ENCODE measurements around the gene RPP30.

Gene RPP30

DNA sequence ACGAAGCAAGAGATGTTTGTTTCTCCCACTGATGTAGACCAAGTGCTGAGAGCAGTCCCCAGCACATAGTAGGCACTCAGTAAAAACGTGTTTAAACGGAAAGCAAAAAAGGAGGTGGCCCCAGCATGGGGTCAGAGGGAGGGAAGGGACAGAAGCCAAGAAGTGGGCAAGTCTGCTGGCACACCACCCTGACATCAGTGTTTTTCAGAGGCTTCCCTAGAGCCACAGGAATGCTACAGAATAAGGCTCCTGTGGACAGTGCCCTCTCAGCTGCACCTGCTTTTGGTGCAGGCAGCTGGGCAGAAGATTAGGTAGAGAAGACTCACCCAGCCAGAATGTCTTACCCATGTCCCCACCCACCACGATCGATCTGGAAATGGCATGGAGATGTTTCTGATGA is 57.4 kb downstream of the RPP30 start:
- no peak overlapping the region for H3K4me3 ChIP-seq (replicated peaks; ENCODE audit: low read depth, low read length)
- TF ChIP-seq, protein P1, sequence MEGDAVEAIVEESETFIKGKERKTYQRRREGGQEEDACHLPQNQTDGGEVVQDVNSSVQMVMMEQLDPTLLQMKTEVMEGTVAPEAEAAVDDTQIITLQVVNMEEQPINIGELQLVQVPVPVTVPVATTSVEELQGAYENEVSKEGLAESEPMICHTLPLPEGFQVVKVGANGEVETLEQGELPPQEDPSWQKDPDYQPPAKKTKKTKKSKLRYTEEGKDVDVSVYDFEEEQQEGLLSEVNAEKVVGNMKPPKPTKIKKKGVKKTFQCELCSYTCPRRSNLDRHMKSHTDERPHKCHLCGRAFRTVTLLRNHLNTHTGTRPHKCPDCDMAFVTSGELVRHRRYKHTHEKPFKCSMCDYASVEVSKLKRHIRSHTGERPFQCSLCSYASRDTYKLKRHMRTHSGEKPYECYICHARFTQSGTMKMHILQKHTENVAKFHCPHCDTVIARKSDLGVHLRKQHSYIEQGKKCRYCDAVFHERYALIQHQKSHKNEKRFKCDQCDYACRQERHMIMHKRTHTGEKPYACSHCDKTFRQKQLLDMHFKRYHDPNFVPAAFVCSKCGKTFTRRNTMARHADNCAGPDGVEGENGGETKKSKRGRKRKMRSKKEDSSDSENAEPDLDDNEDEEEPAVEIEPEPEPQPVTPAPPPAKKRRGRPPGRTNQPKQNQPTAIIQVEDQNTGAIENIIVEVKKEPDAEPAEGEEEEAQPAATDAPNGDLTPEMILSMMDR (IDR thresholded peaks at IDR 0.05; ENCODE audit: low read depth, low read length, missing control alignments) = no peak

DNA sequence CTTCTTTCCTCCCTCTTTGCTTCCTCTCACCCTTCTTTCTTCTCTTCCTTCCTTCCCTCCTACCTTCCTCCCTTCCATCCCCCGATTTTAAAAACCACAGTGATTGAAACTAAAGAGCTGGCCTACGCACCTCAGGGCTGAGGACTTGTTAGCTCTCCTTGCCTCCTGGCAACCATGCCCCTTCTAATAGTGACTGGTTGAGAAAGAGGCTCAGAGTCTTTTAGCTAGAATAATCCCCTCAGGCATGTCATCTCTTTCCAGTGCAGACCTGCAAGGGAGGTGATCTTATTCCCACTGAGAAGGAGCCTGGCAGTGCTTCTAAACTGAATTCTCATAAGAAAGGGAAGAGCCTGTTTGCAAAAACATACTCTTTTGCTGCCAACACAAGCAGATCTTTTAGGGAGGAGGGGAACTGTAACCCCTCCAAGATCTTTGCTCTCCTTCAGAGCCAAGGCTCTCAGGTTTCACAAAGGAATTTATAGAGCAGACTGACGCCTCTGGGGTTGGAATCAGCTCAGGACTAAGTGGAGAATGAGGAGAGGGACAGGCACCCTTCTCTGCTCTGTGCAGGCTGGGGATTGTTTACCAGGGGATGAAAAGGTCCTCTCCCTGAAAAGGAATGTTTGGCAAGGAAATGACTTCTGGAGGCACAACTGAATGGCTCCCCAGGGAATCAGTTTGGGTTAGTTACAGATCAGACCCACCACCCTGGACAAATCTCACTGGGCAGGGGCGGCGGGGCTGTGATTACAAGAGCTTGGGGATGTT is 58.5 kb downstream of the RPP30 start:
- TF ChIP-seq, protein P1 (IDR thresholded peaks at IDR 0.05; ENCODE audit: low read depth, low read length, missing control alignments) = no peak
- DNase-seq (ENCODE audit: extremely low read depth, low read depth) = peak; percentile 61
- no peak overlapping the region for H3K4me3 ChIP-seq (replicated peaks; ENCODE audit: low read depth, low read length)

More for the DNA sequence above, 57.4 kb downstream of the RPP30 start:
- DNase-seq (ENCODE audit: extremely low read depth, low read depth) = no peak

- TF ChIP-seq, protein P1 (IDR thresholded peaks at IDR 0.05; ENCODE audit: low read depth, low read length, missing control alignments) = no peak
- peak; percentile 67 for DNase-seq (ENCODE audit: extremely low read depth, low read depth)
- no peak overlapping the region for H3K4me3 ChIP-seq (replicated peaks; ENCODE audit: low read depth, low read length)
Observed at GRCh38 chr10:90930971-90931871, 59.4 kb downstream of the RPP30 start.

GRCh38 chr10:90935581-90936275 is 64.0 kb downstream of the RPP30 start:
- no peak for DNase-seq (ENCODE audit: extremely low read depth, low read depth)
- H3K4me3 ChIP-seq (replicated peaks; ENCODE audit: low read depth, low read length) = no peak overlapping the region
- TF ChIP-seq, protein P1 (IDR thresholded peaks at IDR 0.05; ENCODE audit: low read depth, low read length, missing control alignments) = no peak

GRCh38 chr10:90936276-90936659 is 64.5 kb downstream of the RPP30 start:
- no peak for DNase-seq (ENCODE audit: extremely low read depth, low read depth)
- TF ChIP-seq, protein P1 (IDR thresholded peaks at IDR 0.05; ENCODE audit: low read depth, low read length, missing control alignments) = no peak
- H3K4me3 ChIP-seq (replicated peaks; ENCODE audit: low read depth, low read length) = no peak overlapping the region

- TF ChIP-seq, protein P1 (IDR thresholded peaks at IDR 0.05; ENCODE audit: low read depth, low read length, missing control alignments) = no peak
- no peak for DNase-seq (ENCODE audit: extremely low read depth, low read depth)
Observed at GRCh38 chr10:90937645-90938258, 66.0 kb downstream of the RPP30 start.

More at GRCh38 chr10:90937645-90938258, 66.0 kb downstream of the RPP30 start:
- no peak overlapping the region for H3K4me3 ChIP-seq (replicated peaks; ENCODE audit: low read depth, low read length)
